Endothelial cell (in vitro differentiated cells): ENCODE data around the gene ROR2. TPM values are rescaled to one million over a fixed set of nuclear protein-coding genes. Genes with fewer than 3 reads are reported as not detected.
A peak's percentile ranks its signal among the peaks of the same experiment; 100 is the strongest.

Source experiments
- DNase-seq: peaks from one replicate; pipeline ENCODE4 v3.0.0; 2021; ENCODE audit warnings: low spot score
- H3K27ac Mint-ChIP-seq: one replicate; pipeline ENCODE4 v1.8.0; 2021; ENCODE audit warnings: mixed read lengths, inconsistent platforms; ENCODE audit not compliant: unreplicated experiment
- H3K27me3 Mint-ChIP-seq: one replicate; pipeline ENCODE4 v1.8.0; 2021; ENCODE audit warnings: mild to moderate bottlenecking, moderate library complexity, mixed read lengths, inconsistent platforms; ENCODE audit not compliant: unreplicated experiment
- H3K36me3 Mint-ChIP-seq: one replicate; pipeline ENCODE4 v1.8.0; 2021; ENCODE audit warnings: mild to moderate bottlenecking, low read depth, mixed read lengths, inconsistent platforms; ENCODE audit not compliant: unreplicated experiment
- H3K4me1 Mint-ChIP-seq: one replicate; pipeline ENCODE4 v1.8.0; 2021; ENCODE audit warnings: mild to moderate bottlenecking, mixed read lengths, inconsistent platforms; ENCODE audit not compliant: unreplicated experiment
- H3K4me3 Mint-ChIP-seq: one replicate; pipeline ENCODE4 v1.8.0; 2021; ENCODE audit warnings: mild to moderate bottlenecking, mixed read lengths, inconsistent platforms; ENCODE audit not compliant: unreplicated experiment
- H3K9me3 Mint-ChIP-seq: one replicate; pipeline ENCODE4 v1.8.0; 2021; ENCODE audit warnings: mixed read lengths, inconsistent platforms; ENCODE audit not compliant: unreplicated experiment
- CTCF ChIP-seq: fragments of 200-600 bp; sonication (generic); IDR thresholded peaks from one replicate; pipeline ENCODE4 v1.5.0; 2021; ENCODE audit warnings: antibody characterized with exemption; ENCODE audit not compliant: unreplicated experiment
- total RNA-seq: library from RNA; stranded (reverse); fragmentation: NEBNext Ultra II Directional; extraction: Animal tissue kit (Norgen Biotek cat#: 25700); gene quantifications from one replicate; pipeline ENCODE4 v1.2.1, GENCODE V29; 2021; ENCODE audit not compliant: unreplicated experiment

Gene ROR2
- total RNA-seq, 1 donor from 2014 or later = 3.5 TPM

GRCh38 chr9:91663858-91664257, 286.2 kb downstream of the ROR2 start:
- Mint-ChIP-seq H3K4me3 (no peak overlapping the region), H3K9me3 (no peaks in the 10 kb centered on the region), H3K27ac (no peak overlapping the region), H3K4me1 (no peaks in the 10 kb centered on the region), H3K36me3 (no peaks in the 10 kb centered on the region), H3K27me3 (peaks cover 2% of the 10 kb centered on the region)
- no peak for DNase-seq
- TF ChIP-seq CTCF = no peak

- no peaks in the 10 kb centered on the region for H3K4me1 Mint-ChIP-seq
- H3K27me3 Mint-ChIP-seq = peaks cover 4% of the 10 kb centered on the region
- DNase-seq = no peak
- H3K9me3 Mint-ChIP-seq = no peaks in the 10 kb centered on the region
- no peak for TF ChIP-seq CTCF
- H3K4me3 Mint-ChIP-seq = no peak overlapping the region
- no peaks in the 10 kb centered on the region for H3K36me3 Mint-ChIP-seq
- no peak overlapping the region for H3K27ac Mint-ChIP-seq
These were observed 288.6 kb downstream of the ROR2 start for GRCh38 chr9:91661451-91661850.

- Mint-ChIP-seq H3K9me3 (no peaks in the 10 kb centered on the region), H3K36me3 (no peaks in the 10 kb centered on the region), H3K4me1 (no peaks in the 10 kb centered on the region), H3K27ac (no peak overlapping the region), H3K4me3 (no peak overlapping the region), H3K27me3 (peaks cover 5% of the 10 kb centered on the region)
- TF ChIP-seq CTCF = no peak
- no peak for DNase-seq
These were observed 289.5 kb downstream of the ROR2 start for GRCh38 chr9:91660521-91660920.

GRCh38 chr9:91659529-91660495, 290.2 kb downstream of the ROR2 start:
- Mint-ChIP-seq H3K4me1 (no peaks in the 10 kb centered on the region), H3K36me3 (no peaks in the 10 kb centered on the region), H3K27me3 (peaks cover 5% of the 10 kb centered on the region), H3K4me3 (no peak overlapping the region), H3K9me3 (no peaks in the 10 kb centered on the region), H3K27ac (no peak overlapping the region)
- TF ChIP-seq CTCF = peak; percentile 62
- DNase-seq = peak; percentile 42

GRCh38 chr9:91658513-91659105, 291.4 kb downstream of the ROR2 start:
- Mint-ChIP-seq H3K4me1 (no peaks in the 10 kb centered on the region), H3K9me3 (no peaks in the 10 kb centered on the region), H3K36me3 (no peaks in the 10 kb centered on the region), H3K4me3 (no peak overlapping the region), H3K27ac (no peak overlapping the region), H3K27me3 (peaks cover 5% of the 10 kb centered on the region)
- no peak for TF ChIP-seq CTCF
- no peak for DNase-seq
